Adipocyte (in vitro differentiated cells): Measurements from ENCODE around the gene TTC39A.
A peak's percentile ranks its signal among the peaks of the same experiment; 100 is the strongest.

Experiments used
- DNase-seq: peaks from one replicate; pipeline ENCODE4 v3.0.0-alpha.2; 2015; ENCODE audit warnings: low read depth
- H3K27me3 ChIP-seq: replicated peaks from 2 replicates; pipeline ENCODE4 v1.7.0; 2013; ENCODE audit warnings: mild to moderate bottlenecking, low read length, moderate library complexity; ENCODE audit not compliant: control insufficient read depth, insufficient read depth
- H3K36me3 ChIP-seq: 2 replicates; pipeline ENCODE4 v1.7.0; 2013; ENCODE audit warnings: low read length, mild to moderate bottlenecking, moderate library complexity; ENCODE audit not compliant: control insufficient read depth, insufficient read depth, severe bottlenecking
- H3K4me1 ChIP-seq: 2 replicates; pipeline ENCODE4 v1.7.0; 2013; ENCODE audit warnings: mild to moderate bottlenecking, low read length, moderate library complexity; ENCODE audit not compliant: control insufficient read depth, insufficient read depth
- H3K4me3 ChIP-seq: 2 replicates; pipeline ENCODE4 v1.7.0; 2013; ENCODE audit warnings: mild to moderate bottlenecking, low read length, moderate library complexity
- H3K9ac ChIP-seq: 2 replicates; pipeline ENCODE4 v1.7.0; 2013; ENCODE audit warnings: mild to moderate bottlenecking, low read length, moderate library complexity
- H3K9me3 ChIP-seq: 2 replicates; pipeline ENCODE4 v1.7.0; 2013; ENCODE audit warnings: mild to moderate bottlenecking, low read length, moderate library complexity; ENCODE audit not compliant: control insufficient read depth

The TTC39A gene

DNA sequence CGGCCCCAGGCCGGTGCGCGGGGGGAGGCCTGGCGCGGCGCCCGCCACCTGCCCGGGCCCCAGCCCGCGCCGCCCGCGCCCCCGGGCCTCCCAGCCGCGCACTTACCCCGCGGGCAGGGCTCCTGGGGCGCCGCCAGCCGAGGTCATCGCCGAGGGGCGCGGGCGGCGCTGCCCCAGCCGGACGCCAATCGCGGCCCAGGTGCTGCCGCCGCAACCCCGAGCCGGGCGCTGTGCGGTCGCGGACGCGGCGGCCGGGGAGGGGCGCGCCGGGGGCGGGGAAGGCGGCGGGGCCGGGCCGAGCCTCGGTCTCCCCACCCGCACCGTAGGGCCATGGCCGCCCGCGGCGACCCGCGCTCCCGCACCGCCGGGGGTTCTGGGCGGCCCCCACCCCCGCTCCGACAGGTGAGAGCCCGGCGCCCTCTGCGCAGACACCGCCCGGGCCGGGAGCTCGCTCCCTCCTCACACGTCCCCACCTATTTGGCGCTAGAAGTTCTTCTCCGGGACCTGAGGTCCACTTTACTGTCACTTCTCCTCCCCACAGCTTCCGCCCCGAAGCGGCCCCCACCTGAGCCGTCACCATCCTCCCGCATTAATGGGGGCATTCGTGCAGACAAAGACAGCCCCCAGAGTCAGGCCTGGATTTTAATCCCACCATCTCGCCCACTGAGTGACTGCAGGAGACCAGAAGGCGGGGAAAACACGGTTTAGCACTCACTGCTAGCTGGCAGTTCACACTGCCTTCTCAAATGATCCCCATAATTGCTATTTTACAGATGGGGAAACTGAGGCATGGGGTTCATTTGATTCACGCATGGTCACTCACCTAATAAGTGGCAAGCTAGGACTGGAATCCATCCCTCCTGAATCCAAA is at the start of gene TTC39A:
TSS of gene TTC39A (minus strand) at position 232 of the 871 bp plus-strand sequence. CDS start at position 147, 85 bp downstream.
- Histone ChIP-seq H3K4me3 (peak within 1 kb of the TSS; percentile 72), H3K27me3 (no peaks in the 10 kb centered on the region), H3K9me3 (no peaks in the 10 kb centered on the region), H3K9ac (no peak within 1 kb of the TSS), H3K4me1 (peaks cover 15% of the 10 kb centered on the region), H3K36me3 (no peaks in the 10 kb centered on the region)
- DNase-seq, result peak; percentile 52

DNA sequence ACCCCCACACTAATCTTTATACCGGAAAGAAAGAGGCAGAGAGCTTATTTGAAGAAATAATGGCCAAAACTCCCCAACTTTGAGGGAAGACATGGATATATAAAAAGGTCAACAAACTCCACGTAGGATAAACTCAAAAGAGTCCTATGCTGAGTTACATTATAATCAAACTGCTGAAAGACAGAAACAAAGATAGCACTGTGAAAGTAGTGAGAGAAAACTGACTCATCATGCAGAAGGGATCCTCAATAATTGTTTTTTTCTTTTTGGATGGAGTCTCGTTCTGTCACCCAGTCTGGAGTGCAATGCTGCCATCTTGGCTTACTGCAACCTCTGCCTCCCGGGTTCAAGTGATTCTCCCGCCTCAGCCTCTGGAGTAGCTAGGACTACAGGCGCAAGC is 48.5 kb upstream of the TTC39A start:
- Histone ChIP-seq H3K27me3 (no peaks in the 10 kb centered on the region), H3K9ac (no peak overlapping the region), H3K4me1 (no peaks in the 10 kb centered on the region), H3K4me3 (no peak overlapping the region), H3K36me3 (peaks cover 36% of the 10 kb centered on the region), H3K9me3 (peaks cover 5% of the 10 kb centered on the region)
- DNase-seq, result no peak

DNA sequence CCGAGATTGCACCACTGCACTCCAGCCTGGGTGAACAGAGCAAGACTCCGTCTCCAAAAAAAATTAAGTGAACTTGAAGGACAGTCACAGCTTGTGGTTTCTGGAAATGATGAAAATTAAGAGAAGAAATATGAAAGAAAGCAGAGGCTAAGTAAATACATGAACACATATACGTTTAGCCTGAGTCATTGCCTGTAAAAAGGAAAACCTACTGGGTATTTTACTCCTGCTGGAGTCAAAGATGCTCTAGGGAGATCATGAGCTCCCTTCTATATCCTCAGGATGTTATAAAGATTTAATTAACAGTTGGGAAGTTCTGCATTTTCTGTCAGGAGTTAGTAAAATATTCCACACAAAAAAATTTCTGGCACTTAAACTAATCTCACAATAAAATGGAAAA is 43.5 kb upstream of the TTC39A start:
- Histone ChIP-seq H3K4me1 (no peaks in the 10 kb centered on the region), H3K27me3 (no peaks in the 10 kb centered on the region), H3K4me3 (no peak overlapping the region), H3K9ac (no peak overlapping the region), H3K36me3 (peaks cover 50% of the 10 kb centered on the region), H3K9me3 (no peaks in the 10 kb centered on the region)
- no peak for DNase-seq

DNA sequence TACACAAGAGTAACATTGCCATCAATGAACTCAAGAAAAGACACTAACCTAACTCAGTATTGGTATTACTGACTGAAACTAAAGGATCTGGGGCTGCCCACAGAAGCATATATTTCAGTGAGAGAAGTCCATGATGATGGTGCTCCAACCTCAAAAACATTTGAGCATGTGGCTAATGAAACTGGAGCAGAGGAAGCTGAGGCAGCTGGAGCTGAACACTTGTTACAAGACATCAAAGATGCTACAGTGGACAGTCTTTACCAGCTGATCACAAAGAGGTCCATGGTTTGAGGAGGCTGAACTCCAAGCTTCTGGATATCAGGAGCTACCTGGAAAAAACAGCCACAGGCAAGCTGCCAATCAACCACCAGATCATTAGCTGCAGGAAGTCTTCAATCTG is 42.2 kb upstream of the TTC39A start:
- no peaks in the 10 kb centered on the region for H3K4me1 ChIP-seq
- no peak overlapping the region for H3K9ac ChIP-seq
- no peak for DNase-seq
- no peak overlapping the region for H3K4me3 ChIP-seq
- peaks cover 43% of the 10 kb centered on the region for H3K36me3 ChIP-seq
- no peaks in the 10 kb centered on the region for H3K27me3 ChIP-seq
- H3K9me3 ChIP-seq, result no peaks in the 10 kb centered on the region

DNA sequence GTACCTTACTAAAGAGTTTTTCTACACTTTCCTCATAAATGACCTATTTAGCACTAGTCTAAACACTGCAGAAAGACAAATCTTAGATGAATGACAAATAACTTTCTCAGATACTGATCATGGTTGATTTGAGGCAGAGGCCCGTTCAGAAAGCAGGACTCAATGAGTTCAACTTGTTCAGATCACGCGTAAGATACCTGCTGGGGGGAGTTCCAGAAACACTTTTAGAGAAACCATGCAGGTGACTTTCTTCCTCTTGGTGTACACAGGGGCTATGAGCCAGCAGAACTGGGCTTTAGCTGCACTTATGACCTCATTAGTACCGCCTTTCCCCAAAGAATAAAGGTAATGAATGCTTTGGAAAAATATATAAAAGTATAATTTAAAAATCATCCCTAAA is 38.8 kb upstream of the TTC39A start:
- Histone ChIP-seq H3K9ac (no peak overlapping the region), H3K4me1 (no peaks in the 10 kb centered on the region), H3K36me3 (peaks cover 50% of the 10 kb centered on the region), H3K27me3 (no peaks in the 10 kb centered on the region), H3K4me3 (no peak overlapping the region), H3K9me3 (no peaks in the 10 kb centered on the region)
- no peak for DNase-seq

- Histone ChIP-seq H3K27me3 (no peaks in the 10 kb centered on the region), H3K9me3 (no peaks in the 10 kb centered on the region), H3K4me1 (no peaks in the 10 kb centered on the region), H3K4me3 (no peak overlapping the region), H3K36me3 (peaks cover 36% of the 10 kb centered on the region), H3K9ac (no peak overlapping the region)
- DNase-seq, result no peak
Observed at GRCh38 chr1:51365774-51366173, 35.4 kb upstream of the TTC39A start.

GRCh38 chr1:51359879-51360278 is 29.5 kb upstream of the TTC39A start:
- H3K9me3 ChIP-seq, result no peaks in the 10 kb centered on the region
- no peak overlapping the region for H3K4me3 ChIP-seq
- no peaks in the 10 kb centered on the region for H3K27me3 ChIP-seq
- peaks cover 47% of the 10 kb centered on the region for H3K36me3 ChIP-seq
- no peak for DNase-seq
- no peak overlapping the region for H3K9ac ChIP-seq
- peaks cover 10% of the 10 kb centered on the region for H3K4me1 ChIP-seq

GRCh38 chr1:51355382-51355781 is 25.0 kb upstream of the TTC39A start:
- H3K27me3 ChIP-seq, result no peaks in the 10 kb centered on the region
- H3K9me3 ChIP-seq, result no peaks in the 10 kb centered on the region
- peaks cover 33% of the 10 kb centered on the region for H3K36me3 ChIP-seq
- H3K4me1 ChIP-seq, result peaks cover 10% of the 10 kb centered on the region
- no peak overlapping the region for H3K4me3 ChIP-seq
- H3K9ac ChIP-seq, result no peak overlapping the region
- no peak for DNase-seq

DNA sequence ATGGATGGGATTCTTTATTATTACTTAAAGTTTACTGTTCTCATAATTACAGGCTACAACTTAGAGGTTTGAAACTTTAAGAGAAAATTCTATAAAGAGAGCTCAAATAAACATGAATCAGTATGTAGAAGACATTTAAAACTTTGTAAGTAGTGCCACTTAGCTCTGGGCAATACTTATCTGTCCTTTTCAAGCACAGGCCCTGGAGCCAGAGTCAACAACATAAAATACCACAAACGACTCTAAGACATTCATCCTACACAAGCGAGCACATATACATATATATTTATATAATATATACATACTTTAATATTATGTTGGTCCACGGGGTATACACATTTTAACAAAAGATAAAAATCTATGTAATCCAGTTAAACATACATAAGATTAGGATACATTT is 24.1 kb upstream of the TTC39A start:
- no peak for DNase-seq
- no peak overlapping the region for H3K9ac ChIP-seq
- H3K36me3 ChIP-seq, result peaks cover 28% of the 10 kb centered on the region
- no peak overlapping the region for H3K4me3 ChIP-seq
- no peaks in the 10 kb centered on the region for H3K9me3 ChIP-seq
- H3K27me3 ChIP-seq, result no peaks in the 10 kb centered on the region
- peaks cover 10% of the 10 kb centered on the region for H3K4me1 ChIP-seq

GRCh38 chr1:51351907-51352306 is 21.5 kb upstream of the TTC39A start:
- Histone ChIP-seq H3K27me3 (no peaks in the 10 kb centered on the region), H3K36me3 (peaks cover 28% of the 10 kb centered on the region), H3K9me3 (no peaks in the 10 kb centered on the region), H3K9ac (no peak overlapping the region), H3K4me1 (no peaks in the 10 kb centered on the region), H3K4me3 (no peak overlapping the region)
- DNase-seq, result no peak

DNA sequence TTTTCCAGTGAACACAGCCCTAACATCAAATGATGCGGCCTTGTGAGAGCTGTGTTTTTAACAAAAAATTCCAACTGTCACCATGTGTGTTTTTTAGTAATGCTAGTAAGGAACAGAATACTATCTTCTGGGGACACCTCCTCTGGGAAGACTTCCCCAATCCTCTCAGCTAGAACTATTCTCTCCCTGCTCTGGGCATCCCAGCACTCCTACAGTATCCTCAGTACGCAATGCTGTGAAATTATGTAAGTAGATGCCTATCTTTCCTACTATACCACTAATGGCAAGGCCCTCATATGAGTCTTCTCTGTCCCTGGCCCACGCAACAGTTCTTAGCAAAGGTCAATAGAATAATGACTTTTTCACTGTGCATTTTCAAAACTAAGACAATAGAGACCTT is 19.5 kb upstream of the TTC39A start:
- Histone ChIP-seq H3K36me3 (peaks cover 11% of the 10 kb centered on the region), H3K27me3 (no peaks in the 10 kb centered on the region), H3K4me1 (peaks cover 7% of the 10 kb centered on the region), H3K4me3 (no peak overlapping the region), H3K9me3 (no peaks in the 10 kb centered on the region), H3K9ac (no peak overlapping the region)
- no peak for DNase-seq

- Histone ChIP-seq H3K27me3 (peaks cover 16% of the 10 kb centered on the region), H3K4me1 (peaks cover 7% of the 10 kb centered on the region), H3K4me3 (no peak overlapping the region), H3K9ac (no peak overlapping the region), H3K9me3 (no peaks in the 10 kb centered on the region), H3K36me3 (no peaks in the 10 kb centered on the region)
- DNase-seq, result no peak
Observed at GRCh38 chr1:51348147-51348527, 17.8 kb upstream of the TTC39A start.
